MM.1S (cell line): Measurements from ENCODE around the gene GABRB2.

ENCODE experiments used
- DNase-seq: peaks from one replicate; pipeline ENCODE4 v3.0.0-alpha.2; 2015
- H2AFZ ChIP-seq: fragments of 300-600 bp; sonication (generic); 2 replicates; pipeline ENCODE4 v1.6.0; 2016; ENCODE audit warnings: antibody characterized with exemption, low read length
- H3F3A ChIP-seq: fragments of 300-600 bp; sonication (generic); 2 replicates; pipeline ENCODE4 v1.6.1; 2016; ENCODE audit warnings: mild to moderate bottlenecking, antibody characterized with exemption, low read length, moderate library complexity, mixed read lengths; ENCODE audit not compliant: insufficient read depth
- H3K27ac ChIP-seq: fragments of 300-600 bp; sonication (generic); 2 replicates; pipeline ENCODE4 v1.5.1; 2016; ENCODE audit warnings: mild to moderate bottlenecking, low read length
- H3K27me3 ChIP-seq: fragments of 300-600 bp; sonication (generic); replicated peaks from 2 replicates; pipeline ENCODE4 v1.6.0; 2016; ENCODE audit warnings: low read length; ENCODE audit not compliant: insufficient read depth
- H3K36me3 ChIP-seq: fragments of 300-600 bp; sonication (generic); replicated peaks from 2 replicates; pipeline ENCODE4 v1.6.1; 2016; ENCODE audit warnings: mild to moderate bottlenecking, low read length, mixed read lengths; ENCODE audit not compliant: insufficient read depth
- H3K4me1 ChIP-seq: fragments of 300-600 bp; sonication (generic); 2 replicates; pipeline ENCODE4 v1.6.1; 2016; ENCODE audit warnings: low read length, mixed read lengths
- H3K4me2 ChIP-seq: fragments of 300-600 bp; sonication (generic); 2 replicates; pipeline ENCODE4 v1.6.0; 2016; ENCODE audit warnings: low read depth, low read length
- H3K4me3 ChIP-seq: fragments of 300-600 bp; sonication (generic); 2 replicates; pipeline ENCODE4 v1.5.1; 2016; ENCODE audit warnings: low read length, mixed read lengths
- H3K79me2 ChIP-seq: fragments of 300-600 bp; sonication (generic); 2 replicates; pipeline ENCODE4 v1.6.1; 2016; ENCODE audit warnings: mixed run types, low read length, mixed read lengths
- H3K9ac ChIP-seq: fragments of 300-600 bp; sonication (generic); 2 replicates; pipeline ENCODE4 v1.6.1; 2016; ENCODE audit warnings: low read length, mixed read lengths
- H3K9me2 ChIP-seq: fragments of 300-600 bp; sonication (generic); replicated peaks from 2 replicates; pipeline ENCODE4 v1.6.1; 2016; ENCODE audit warnings: mild to moderate bottlenecking, low read length, mixed read lengths; ENCODE audit not compliant: insufficient read depth
- H3K9me3 ChIP-seq: fragments of 300-600 bp; sonication (generic); replicated peaks from 2 replicates; pipeline ENCODE4 v1.6.1; 2016; ENCODE audit warnings: mild to moderate bottlenecking, low read length, mixed read lengths; ENCODE audit not compliant: insufficient read depth
- H4K20me1 ChIP-seq: fragments of 300-600 bp; sonication (generic); 2 replicates; pipeline ENCODE4 v1.6.1; 2016; ENCODE audit warnings: mild to moderate bottlenecking, low read length, moderate library complexity, mixed read lengths; ENCODE audit not compliant: insufficient read depth
- CTCF ChIP-seq: fragments of 300-600 bp; sonication (generic); IDR thresholded peaks from 2 replicates; pipeline ENCODE4 v1.5.1; 2016; ENCODE audit warnings: antibody characterized with exemption, low read length, mixed read lengths
- EZH2 ChIP-seq: fragments of 300-600 bp; sonication (generic); optimal IDR thresholded peaks from 2 replicates; pipeline ENCODE3; 2017; ENCODE audit warnings: low read depth, mild to moderate bottlenecking, antibody characterized with exemption, low read length, mixed read lengths
- EZH2phosphoT487 ChIP-seq: fragments of 300-600 bp; sonication (generic); IDR thresholded peaks from 2 replicates; pipeline ENCODE4 v1.6.1; 2018; ENCODE audit warnings: antibody characterized with exemption, low read length

The GABRB2 gene

GRCh38 chr5:161539016-161539415 is 7.5 kb downstream of the GABRB2 start:
- Histone ChIP-seq H2AFZ (no peak overlapping the region), H3K36me3 (no peaks in the 10 kb centered on the region), H4K20me1 (no peaks in the 10 kb centered on the region), H3K79me2 (no peaks in the 10 kb centered on the region), H3K9ac (no peak overlapping the region), H3F3A (no peaks in the 10 kb centered on the region), H3K27ac (no peak overlapping the region), H3K27me3 (no peaks in the 10 kb centered on the region), H3K4me2 (no peak overlapping the region), H3K4me3 (no peak overlapping the region), H3K9me2 (no peaks in the 10 kb centered on the region), H3K9me3 (no peaks in the 10 kb centered on the region), H3K4me1 (peaks cover 9% of the 10 kb centered on the region)
- no peak for DNase-seq
- no peak for TF ChIP-seq EZH2phosphoT487
- TF ChIP-seq CTCF: no peak
- TF ChIP-seq EZH2: no peak

- Histone ChIP-seq H3K36me3 (no peaks in the 10 kb centered on the region), H3K4me1 (peaks cover 9% of the 10 kb centered on the region), H3K4me2 (no peak overlapping the region), H3K27ac (no peak overlapping the region), H3K9me2 (no peaks in the 10 kb centered on the region), H3K27me3 (no peaks in the 10 kb centered on the region), H3F3A (no peaks in the 10 kb centered on the region), H3K79me2 (no peaks in the 10 kb centered on the region), H4K20me1 (no peaks in the 10 kb centered on the region), H3K9ac (no peak overlapping the region), H3K4me3 (no peak overlapping the region), H2AFZ (no peak overlapping the region), H3K9me3 (no peaks in the 10 kb centered on the region)
- DNase-seq: no peak
- TF ChIP-seq CTCF (peak; percentile 28), EZH2phosphoT487 (no peak)
Observed at GRCh38 chr5:161535762-161536161, 10.8 kb downstream of the GABRB2 start.

- no peaks in the 10 kb centered on the region for H3K79me2 ChIP-seq
- H2AFZ ChIP-seq: no peak overlapping the region
- no peak overlapping the region for H3K4me2 ChIP-seq
- H3K27me3 ChIP-seq: no peaks in the 10 kb centered on the region
- no peak for TF ChIP-seq EZH2
- no peak overlapping the region for H3K4me3 ChIP-seq
- no peaks in the 10 kb centered on the region for H3K9me2 ChIP-seq
- no peaks in the 10 kb centered on the region for H3K36me3 ChIP-seq
- H3K9me3 ChIP-seq: no peaks in the 10 kb centered on the region
- no peaks in the 10 kb centered on the region for H3K4me1 ChIP-seq
- no peak overlapping the region for H3K27ac ChIP-seq
- no peak for DNase-seq
- no peaks in the 10 kb centered on the region for H3F3A ChIP-seq
- H3K9ac ChIP-seq: no peak overlapping the region
- H4K20me1 ChIP-seq: no peaks in the 10 kb centered on the region
Observed at GRCh38 chr5:161530700-161531099, 15.8 kb downstream of the GABRB2 start.

DNA sequence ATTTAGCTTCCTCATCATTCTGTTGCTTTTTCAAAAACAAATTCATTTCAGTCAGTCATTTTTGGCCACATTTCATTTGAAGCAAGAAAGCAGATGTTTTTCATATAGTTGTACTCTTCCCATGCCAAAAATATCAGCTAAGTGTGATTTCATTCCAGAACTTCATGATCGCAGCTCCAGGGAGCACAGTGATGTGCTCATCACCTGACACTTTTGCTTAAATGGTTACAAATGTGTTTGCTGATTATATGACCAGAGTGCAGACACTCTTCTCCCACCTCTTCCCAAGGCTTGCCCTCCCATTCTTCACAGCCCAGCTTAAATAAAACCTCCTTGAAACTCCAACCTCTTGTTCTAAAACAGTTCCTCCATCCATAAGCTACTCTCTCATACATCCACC is 32.6 kb downstream of the GABRB2 start:
- Histone ChIP-seq H3K9me3 (no peaks in the 10 kb centered on the region), H3K27me3 (no peaks in the 10 kb centered on the region), H4K20me1 (no peaks in the 10 kb centered on the region), H2AFZ (no peak overlapping the region), H3K4me3 (no peak overlapping the region), H3K4me1 (no peaks in the 10 kb centered on the region), H3K79me2 (no peaks in the 10 kb centered on the region), H3K9ac (no peak overlapping the region), H3K9me2 (no peaks in the 10 kb centered on the region), H3K4me2 (no peak overlapping the region), H3K36me3 (no peaks in the 10 kb centered on the region), H3F3A (no peaks in the 10 kb centered on the region), H3K27ac (no peak overlapping the region)
- DNase-seq: no peak
- TF ChIP-seq EZH2: no peak
- no peak for TF ChIP-seq CTCF
- no peak for TF ChIP-seq EZH2phosphoT487
